EH (cell line): ENCODE measurements around the gene LPIN2.
"Not testable (repeated sequence)": the region's sequence is repeated elsewhere in the genome, so short reads cannot be mapped to it uniquely, and the experiment has no call there.

Experiments
- DNase-seq: peaks from one replicate; pipeline ENCODE4 v3.0.0-alpha.2; 2015; ENCODE audit warnings: low read depth

LPIN2 gene, protein sequence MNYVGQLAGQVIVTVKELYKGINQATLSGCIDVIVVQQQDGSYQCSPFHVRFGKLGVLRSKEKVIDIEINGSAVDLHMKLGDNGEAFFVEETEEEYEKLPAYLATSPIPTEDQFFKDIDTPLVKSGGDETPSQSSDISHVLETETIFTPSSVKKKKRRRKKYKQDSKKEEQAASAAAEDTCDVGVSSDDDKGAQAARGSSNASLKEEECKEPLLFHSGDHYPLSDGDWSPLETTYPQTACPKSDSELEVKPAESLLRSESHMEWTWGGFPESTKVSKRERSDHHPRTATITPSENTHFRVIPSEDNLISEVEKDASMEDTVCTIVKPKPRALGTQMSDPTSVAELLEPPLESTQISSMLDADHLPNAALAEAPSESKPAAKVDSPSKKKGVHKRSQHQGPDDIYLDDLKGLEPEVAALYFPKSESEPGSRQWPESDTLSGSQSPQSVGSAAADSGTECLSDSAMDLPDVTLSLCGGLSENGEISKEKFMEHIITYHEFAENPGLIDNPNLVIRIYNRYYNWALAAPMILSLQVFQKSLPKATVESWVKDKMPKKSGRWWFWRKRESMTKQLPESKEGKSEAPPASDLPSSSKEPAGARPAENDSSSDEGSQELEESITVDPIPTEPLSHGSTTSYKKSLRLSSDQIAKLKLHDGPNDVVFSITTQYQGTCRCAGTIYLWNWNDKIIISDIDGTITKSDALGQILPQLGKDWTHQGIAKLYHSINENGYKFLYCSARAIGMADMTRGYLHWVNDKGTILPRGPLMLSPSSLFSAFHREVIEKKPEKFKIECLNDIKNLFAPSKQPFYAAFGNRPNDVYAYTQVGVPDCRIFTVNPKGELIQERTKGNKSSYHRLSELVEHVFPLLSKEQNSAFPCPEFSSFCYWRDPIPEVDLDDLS

DNA sequence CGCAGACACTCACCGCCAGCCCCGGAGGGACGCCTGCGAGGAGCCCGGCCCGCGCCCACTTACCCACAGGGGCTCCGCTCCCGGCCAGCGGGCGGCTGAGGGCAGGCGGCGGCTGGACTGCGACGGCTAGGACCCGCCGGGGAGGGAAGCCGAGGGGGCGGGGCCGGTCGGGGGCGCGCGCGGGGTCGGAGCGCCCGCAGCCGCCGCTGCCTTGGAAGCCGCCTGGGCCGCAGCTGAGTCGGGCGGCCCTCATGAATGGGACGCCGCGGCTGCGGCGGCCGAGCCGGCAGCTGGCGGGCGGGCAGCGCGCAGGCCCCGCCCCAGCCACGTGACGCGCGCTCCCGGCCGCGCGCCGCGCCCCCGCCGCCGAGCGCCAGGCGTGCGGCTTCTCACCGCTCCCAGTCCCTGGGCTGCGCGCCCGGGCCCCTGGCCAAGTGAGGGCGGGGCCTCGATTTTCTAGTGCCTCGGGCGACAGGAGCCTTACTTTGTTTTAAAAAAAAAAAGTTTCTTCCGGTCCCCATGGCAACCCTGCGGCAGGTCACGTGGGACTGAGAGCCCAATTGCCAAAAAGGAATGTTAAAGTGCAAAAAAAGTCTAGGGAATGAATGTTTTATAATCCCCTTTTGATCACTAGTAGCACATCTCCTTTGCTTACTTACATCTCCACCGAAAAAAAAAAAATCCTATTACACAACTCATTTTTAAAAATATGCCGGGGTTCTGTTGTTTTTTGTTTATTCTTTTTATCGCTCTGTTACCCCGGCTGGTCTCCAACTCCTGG is at the start of gene LPIN2:
TSS of gene LPIN2 (minus strand) at position 121 of the 781 bp plus-strand sequence. CDS start 52,304 bp downstream, outside the sequence.
- peak; percentile 95 for DNase-seq

DNA sequence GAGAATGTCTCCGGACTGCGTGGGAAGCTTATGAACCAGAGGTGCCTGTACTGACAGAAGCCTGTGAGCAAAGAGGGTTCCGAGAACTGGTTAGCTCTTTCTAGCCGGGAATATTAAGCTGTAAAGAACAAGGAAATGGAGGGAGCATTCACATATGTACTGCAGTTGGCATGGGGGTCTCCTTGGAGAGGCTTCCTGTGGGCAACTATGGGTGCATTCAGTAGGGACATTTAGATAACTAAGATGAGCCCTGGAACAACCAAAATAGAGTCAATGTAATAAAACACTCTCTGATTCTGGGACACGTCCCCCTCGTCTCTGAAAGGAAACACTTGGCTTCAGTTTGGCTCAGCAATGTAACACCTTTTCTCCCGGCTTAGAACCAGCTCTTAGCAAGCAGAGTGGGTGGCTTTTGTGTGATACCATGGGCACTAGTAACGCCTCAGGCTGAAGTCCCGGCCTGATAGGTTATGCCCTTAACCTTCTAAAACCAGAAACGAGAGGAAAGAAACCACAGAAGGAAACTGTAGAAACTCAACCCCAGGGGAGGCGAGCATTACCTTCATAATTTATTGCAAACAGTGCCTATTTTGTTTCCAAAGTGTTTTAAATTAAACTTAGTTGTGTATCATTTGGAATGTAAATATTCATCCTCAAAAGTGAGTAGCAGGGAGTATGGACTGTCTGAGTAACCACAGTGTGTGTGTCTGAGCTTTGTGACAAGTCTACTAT is 48.8 kb upstream of the LPIN2 start:
- no peak for DNase-seq

DNA sequence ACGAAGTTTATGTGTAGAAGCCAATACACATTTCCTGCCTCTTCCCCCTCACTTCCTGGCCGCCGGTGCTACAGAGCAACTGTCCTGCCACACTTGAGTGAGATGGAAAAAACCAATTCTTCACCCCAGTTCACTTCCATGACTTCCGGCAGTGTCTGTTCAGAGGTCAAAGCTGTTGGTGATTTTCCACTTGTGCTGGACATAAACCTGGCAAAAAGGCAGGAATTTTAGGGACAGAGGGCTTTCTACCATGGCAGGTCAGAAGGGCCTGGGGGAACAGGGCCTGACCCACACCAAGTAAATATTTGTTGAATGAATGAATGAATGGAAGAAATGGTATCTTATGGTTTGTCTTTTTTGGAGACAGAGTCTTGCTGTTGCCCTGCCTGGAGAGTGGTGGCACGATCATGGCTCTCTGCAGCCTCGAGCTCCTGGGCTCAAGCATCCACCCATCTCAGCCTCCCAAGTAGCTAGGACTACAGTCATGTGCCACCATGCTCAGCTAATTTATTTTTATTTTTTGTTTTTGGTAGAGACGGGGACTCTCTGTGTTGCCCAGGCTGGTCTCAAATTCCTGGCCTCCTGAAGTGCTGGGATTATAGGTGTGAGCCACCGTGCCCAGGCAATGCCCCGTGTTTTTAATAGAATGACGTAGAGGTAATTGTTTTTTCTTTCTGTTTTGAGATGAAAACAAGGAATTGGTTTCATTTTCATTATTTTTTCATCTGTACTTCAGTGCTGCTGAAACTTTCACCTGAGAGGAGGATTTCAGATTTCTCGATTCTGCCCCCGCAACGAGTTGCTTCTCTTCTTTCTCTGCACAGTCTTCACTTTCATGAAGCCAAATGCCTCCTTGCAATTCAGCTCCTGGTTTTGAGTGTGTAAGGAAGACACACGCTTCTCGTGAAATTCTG is 48.0 kb upstream of the LPIN2 start:
- DNase-seq, result no peak

DNA sequence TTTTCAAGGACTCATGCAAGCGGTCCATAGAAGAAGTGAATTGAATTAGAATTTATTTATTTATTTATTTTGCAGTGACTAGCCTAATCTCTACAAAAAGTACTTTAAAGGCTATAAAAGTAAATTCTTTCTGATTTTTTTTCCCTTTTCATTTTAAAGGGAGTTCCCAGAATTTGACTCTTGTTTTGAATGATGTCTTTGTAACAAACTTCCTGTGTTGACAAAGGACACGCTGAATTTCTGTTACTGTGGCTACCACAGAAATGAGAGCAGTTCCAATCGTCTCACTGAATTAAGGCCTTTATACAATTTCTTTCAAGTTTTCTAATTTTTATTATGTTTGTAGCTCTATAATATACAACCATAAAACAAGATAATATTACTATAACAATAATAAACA is 46.3 kb upstream of the LPIN2 start:
- no peak for DNase-seq

DNA sequence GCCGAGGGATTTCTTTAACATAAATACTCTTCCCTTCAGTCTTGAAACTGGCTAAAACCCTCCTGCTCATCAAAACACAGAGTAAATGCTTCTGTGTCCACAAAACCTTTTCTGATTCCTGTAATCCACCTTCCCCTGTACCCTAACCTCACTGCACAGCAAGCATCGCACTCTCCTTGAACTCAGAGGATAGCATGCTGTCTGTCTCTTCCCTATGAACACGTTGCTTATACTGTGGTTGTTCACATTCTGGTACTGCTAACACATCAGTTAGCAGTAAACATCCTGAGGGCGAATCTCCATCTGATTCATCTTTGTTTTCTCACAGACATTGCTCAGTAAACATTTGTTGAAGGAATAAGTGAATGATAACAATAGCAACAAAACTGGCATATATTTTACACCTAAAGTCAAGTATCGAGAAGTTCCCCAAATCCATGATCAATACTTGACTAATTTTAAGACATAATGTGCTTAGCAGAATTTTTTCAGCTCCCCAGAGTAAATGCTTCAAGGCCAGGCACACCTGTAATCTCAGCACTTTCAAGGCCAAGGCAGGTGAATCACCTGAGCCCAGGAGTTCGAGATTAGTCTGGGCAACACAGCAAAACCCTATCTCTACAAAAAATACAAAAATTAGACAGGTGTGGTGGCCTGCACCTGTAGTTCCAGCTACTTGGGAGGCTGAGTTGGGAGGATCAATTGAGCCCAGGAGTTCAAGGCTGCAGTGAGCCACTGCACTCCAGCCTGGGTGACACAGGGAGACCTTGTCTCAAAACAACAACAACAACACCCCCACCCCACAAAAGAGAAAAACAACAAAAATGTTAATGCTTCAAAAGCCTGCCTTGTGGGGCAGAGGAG is 45.6 kb upstream of the LPIN2 start:
- no peak for DNase-seq

DNA sequence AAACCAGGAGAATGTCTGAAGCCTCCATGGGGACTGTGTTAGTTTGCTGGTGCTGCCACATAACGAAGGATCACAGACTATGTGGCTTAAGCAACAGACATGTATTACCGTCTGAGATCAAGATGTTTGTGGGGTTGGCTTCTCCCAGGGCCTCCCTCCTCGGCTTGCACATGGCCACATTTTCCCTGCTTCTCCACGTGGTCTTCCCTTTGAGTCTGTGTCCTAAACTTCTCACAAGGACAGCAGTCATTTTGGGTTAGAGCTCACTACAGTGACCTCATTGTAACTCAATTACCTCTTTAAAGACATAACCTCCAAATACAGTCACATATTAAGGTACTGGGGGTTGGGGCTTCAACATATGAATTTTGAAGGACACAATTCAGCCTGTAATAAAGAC is 44.6 kb upstream of the LPIN2 start:
- no peak for DNase-seq

DNA sequence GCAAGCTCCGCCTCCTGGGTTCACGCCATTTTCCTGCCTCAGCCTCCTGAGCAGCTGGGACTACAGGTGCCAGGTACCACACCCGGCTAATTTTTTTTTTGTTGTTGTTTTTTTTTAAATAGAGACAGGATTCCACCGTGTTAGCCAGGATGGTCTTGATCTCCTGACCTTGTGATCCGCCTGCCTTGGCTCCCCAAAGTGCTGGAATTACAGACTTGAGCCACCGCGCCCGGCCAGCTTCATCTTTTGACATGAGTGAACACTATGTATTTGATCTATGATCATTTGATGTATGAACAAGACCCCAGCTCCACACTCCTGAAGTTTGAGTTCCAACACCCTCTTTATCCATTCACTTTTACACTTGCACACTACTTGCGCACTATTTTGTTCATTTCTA is 43.4 kb upstream of the LPIN2 start:
- no peak for DNase-seq

DNA sequence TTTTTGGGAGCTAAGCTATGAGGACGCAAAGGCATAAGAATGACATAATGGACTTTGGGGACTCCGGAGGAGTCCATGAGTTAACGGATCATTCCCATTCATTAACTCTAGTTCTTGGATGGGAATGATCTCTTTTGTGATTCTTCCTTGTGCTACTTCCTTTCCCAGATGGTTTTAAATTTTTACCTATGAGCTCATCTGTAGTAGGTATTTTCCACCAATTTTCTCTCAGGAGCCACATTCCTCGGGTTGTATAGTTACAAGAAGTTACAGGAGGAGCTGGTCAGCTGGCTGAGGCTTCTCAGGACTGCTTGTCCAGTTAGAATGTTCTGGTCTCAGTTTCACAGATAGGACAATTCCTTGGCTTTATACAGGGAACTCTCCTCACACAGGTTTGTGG is 42.9 kb upstream of the LPIN2 start:
- no peak for DNase-seq

DNA sequence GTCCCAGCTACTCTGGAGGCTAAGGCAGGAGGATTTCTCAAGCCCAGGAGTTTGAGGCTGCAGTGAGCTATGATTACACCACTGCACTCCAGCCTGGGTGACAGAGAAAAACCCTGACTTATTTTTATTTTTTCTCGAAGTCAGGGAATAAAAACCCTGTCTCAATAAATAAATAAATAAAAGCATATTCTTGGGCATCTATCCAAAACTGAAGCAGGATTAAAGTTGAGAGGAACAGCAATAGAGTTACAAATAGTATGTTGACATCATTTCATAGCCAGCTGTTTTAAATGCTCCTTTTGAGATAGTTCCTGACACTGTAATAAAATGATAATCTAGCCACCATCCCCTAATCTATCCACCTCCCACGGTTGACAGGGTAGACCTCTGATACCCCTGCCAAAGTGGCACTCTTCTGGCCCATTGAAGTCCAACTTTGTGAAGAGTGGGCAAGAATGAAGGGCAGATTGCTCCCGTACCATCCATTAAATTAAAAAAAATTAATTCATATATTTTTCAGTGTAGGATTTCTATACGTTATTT is 42.3 kb upstream of the LPIN2 start:
- no peak for DNase-seq

DNA sequence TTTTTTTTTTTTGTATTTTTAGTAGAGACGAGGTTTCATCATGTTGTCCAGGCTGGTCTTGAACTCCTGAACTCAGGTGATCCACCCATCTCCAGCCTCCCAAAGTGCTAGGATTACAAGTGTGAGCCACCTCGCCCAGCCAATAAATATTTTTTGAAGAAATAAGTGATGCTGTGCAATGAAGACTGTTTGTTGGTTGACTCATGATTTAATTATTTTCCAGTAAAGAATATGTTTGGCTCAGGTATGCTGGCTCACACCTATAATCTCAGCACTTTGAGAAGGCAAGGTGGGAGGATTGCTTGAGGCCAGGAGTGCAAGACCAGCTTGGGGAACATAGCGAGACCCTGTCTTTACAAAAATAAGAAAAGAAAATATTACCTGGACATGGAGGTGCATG is 41.8 kb upstream of the LPIN2 start:
- DNase-seq, result no peak

DNA sequence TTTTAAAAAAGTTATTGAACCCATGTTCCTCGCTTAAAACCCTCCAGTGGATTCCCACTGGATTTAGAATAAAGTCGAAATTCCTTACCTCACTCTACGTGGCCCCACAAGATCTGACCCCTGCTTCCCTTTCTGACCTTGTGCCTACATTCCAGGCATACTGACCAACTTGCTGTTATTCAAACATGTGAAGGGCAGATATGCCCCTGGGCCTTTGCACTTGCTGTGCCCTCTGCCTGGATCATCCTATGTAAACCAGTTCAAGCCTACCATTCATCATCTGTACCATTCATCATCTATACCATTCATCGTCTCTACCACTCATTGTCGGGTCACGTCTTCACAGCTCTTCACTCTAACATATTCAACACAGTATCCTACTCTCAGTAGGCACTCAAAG is 41.3 kb upstream of the LPIN2 start:
- no peak for DNase-seq

DNA sequence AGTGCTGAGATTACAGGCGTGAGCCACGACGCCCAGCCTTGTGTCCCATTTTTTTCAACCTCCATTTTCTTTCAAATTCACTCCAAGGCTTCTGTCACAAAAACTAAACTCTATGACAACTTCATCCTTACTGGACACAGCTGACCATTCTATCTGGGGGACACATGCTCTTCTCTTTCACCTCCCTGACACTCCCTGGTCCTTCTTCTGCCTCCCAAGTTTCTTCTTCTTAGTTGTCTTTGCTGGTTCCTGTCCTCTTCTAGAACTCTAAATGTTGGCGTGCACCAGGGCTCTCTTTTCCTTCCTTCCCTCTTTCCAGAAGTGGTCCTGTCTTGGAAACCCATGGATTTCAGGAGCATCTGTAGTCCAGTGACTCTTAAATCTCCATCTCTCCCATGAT is 40.1 kb upstream of the LPIN2 start:
- no peak for DNase-seq

DNA sequence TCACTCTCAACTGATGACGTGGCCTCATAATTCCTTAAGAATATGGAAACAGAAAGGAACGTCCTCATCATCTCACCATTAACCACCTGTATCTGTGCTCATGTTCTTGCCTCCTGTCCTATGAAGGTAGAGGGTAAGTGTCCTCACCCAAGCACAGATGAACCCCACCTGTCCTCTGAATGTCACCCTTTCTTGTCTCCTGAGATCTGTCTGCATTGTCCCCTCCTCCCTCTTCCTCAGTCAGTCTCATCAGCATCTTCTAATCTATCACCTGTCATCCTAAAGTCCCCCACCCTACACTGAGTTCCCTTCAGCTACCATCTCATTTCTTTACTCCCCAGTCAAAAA is 39.4 kb upstream of the LPIN2 start:
- no peak for DNase-seq

DNA sequence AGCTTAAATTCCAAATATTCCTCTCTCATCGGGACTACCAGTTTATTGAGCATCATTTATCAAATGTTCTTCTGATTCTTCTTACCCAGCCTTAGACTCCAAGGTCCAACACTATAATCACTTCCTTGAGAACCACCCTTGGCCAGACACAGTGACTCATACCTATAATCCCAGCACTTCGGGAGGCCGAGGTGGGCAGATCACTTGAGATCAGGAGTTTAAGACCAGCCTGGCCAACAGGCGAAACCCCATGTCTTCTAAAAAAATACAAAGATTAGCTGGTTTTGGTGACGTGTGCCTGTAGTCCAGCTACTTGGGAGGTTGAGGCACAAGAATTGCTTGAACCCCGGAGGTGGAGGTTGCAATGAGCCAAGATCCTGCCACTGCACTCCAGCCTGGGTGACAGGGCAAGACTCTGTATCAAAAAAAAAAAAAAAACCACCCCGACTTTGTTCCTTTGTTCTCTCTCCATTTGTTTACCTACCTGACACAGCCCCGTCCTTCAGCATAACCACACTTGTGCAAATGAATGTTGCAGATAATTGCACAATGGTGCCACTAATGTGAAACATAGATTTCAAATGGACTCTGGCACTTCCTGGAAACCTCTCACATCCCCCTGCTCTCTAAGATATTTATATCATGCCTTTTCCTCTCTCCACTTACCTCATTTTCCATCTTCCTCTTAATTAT is 38.9 kb upstream of the LPIN2 start:
- no peak for DNase-seq

DNA sequence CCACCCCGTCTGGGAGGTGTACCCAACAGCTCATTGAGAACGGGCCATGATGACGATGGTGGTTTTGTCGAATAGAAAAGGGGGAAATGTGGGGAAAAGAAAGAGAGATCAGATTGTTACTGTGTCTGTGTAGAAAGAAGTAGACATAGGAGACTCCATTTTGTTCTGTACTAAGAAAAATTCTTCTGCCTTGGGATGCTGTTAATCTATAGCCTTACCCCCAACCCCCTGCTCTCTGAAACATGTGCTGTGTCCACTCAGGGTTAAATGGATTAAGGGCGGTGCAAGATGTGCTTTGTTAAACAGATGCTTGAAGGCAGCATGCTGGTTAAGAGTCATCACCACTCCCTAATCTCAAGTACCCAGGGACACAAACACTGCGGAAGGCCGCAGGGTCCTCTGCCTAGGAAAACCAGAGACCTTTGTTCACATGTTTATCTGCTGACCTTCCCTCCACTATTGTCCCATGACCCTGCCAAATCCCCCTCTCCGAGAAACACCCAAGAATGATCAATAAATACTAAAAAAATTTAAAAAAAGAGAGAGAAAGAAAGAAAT is 37.0 kb upstream of the LPIN2 start:
- not testable (repeated sequence) for DNase-seq

DNA sequence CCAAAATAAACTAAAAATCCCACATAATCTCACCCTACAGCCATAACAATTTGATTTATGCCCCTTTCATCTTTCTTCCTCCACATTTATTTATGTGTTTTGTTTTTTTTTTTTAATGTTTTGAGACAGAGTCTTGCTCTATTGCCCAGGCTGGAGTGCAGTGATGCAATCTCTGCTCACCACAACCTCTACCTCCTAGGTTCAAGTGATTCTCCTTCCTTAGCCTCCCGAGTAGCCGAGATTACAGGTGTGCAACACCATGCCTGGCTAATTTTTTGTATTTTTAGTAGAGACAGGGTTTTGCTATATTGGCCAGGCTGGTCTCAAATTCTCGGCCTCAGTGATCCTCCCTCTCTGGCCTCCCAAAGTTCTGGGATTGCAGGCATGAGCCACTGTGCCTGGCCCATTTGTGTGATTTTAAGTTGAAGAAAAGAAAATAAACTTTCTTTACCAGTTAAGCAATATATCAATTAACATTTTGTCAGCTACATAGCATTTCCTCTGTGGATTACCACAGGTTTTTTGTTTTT is 35.9 kb upstream of the LPIN2 start:
- no peak for DNase-seq

DNA sequence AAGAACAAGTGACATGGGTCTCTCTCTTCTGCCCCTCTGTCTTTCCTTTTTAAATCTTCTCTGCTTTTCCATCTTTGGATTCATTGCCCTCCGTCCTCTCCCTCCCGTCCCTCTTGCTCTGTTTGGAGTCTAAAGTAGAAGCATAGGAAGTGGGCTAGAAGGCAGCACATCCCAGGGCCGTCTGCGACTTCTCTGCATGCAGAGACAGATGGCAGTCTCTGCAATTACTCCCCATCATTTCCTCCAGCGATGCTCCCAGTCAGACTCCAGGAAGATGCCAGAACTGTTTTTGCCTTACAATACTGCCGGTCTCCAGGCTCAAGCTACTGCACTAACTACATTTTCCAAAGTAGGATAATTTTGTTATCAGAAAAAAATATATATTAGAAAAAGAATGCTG is 35.2 kb upstream of the LPIN2 start:
- DNase-seq, result no peak

DNA sequence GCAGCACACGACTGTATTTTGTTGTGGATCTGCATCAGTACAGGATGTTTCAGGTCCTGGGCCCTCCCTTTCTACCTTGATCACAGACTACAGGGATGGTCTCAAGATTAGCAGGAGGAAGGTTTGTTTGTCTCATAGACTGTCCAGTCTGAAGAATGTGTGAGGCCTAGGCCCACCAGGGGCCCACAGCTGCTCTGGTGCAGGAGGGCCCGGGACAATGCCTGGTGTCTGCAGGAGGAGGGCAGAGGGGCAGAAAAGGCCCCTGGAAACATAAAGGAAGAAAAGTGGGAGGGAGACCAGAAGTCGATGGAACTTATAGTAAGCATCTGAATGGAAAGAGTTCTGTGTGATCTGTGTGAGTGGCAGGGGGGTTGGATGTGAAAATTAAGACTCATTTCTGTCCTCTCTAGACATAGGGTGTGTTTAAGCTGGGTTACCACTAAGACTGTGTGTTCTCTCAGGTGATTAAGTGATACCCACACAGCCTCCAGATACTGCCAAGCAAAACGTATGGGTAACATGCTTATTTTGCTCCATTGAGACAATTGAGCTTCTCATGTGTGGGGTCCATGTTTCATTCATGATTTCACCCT is 33.4 kb upstream of the LPIN2 start:
- no peak for DNase-seq
